HTR-8/SVneo (cell line): Measurements from ENCODE around the gene OBSCN.
A peak's percentile ranks its signal among the peaks of the same experiment; 100 is the strongest.

Source experiments
- DNase-seq: peaks from one replicate; pipeline ENCODE4 v3.0.0; 2011; ENCODE audit warnings: low spot score, mixed read lengths; ENCODE audit not compliant: insufficient read length
- FAIRE-seq: peaks from 2 replicates; lab custom pipeline; 2011; peaks lifted over from hg19 to GRCh38; lab: Jason Lieb, UNC

Gene OBSCN

GRCh38 chr1:228315484-228315944 is 107.7 kb downstream of the OBSCN start:
- no peak for FAIRE-seq
- no peak for DNase-seq

- DNase-seq (no peak), FAIRE-seq (no peak)
Observed at GRCh38 chr1:228315945-228316588, 108.2 kb downstream of the OBSCN start.

- DNase-seq (no peak), FAIRE-seq (no peak)
Observed at GRCh38 chr1:228316589-228317387, 108.9 kb downstream of the OBSCN start.

GRCh38 chr1:228317411-228317828 is 109.6 kb downstream of the OBSCN start:
- FAIRE-seq (no peak), DNase-seq (no peak)

- FAIRE-seq: no peak
Observed at GRCh38 chr1:228317891-228318810, 110.3 kb downstream of the OBSCN start.

GRCh38 chr1:228318823-228319241 is 111.0 kb downstream of the OBSCN start:
- DNase-seq (no peak), FAIRE-seq (no peak)

More at GRCh38 chr1:228317891-228318810, 110.3 kb downstream of the OBSCN start:
- no peak for DNase-seq

GRCh38 chr1:228319352-228320088 is 111.7 kb downstream of the OBSCN start:
- DNase-seq: no peak
- FAIRE-seq: peak; percentile 89

GRCh38 chr1:228320394-228320793 is 112.5 kb downstream of the OBSCN start:
- peak; percentile 75 for FAIRE-seq
- no peak for DNase-seq

GRCh38 chr1:228321435-228321834 is 113.6 kb downstream of the OBSCN start:
- no peak for FAIRE-seq
- DNase-seq: no peak

- DNase-seq (no peak), FAIRE-seq (no peak)
Observed at GRCh38 chr1:228321895-228322294, 114.1 kb downstream of the OBSCN start.

GRCh38 chr1:228323401-228323800 is 115.6 kb downstream of the OBSCN start:
- FAIRE-seq: no peak
- DNase-seq: no peak

GRCh38 chr1:228325267-228325666 is 117.4 kb downstream of the OBSCN start:
- FAIRE-seq (no peak), DNase-seq (no peak)

GRCh38 chr1:228329887-228330286 is 122.0 kb downstream of the OBSCN start:
- FAIRE-seq (no peak), DNase-seq (no peak)

- FAIRE-seq: no peak
Observed at GRCh38 chr1:228332797-228333738, 125.2 kb downstream of the OBSCN start.

GRCh38 chr1:228333739-228334115 is 125.9 kb downstream of the OBSCN start:
- no peak for DNase-seq
- no peak for FAIRE-seq

More at GRCh38 chr1:228332797-228333738, 125.2 kb downstream of the OBSCN start:
- no peak for DNase-seq

GRCh38 chr1:228334226-228334935 is 126.5 kb downstream of the OBSCN start:
- DNase-seq (no peak), FAIRE-seq (no peak)

- DNase-seq (no peak), FAIRE-seq (no peak)
Observed at GRCh38 chr1:228334954-228335353, 127.1 kb downstream of the OBSCN start.
